Astrocyte (in vitro differentiated cells and primary cell): Measurements from ENCODE around the gene APMAP. TPM values are rescaled to one million over a fixed set of nuclear protein-coding genes. Genes with fewer than 3 reads are reported as not detected.

Experiments used
- DNase-seq: peaks from one replicate; pipeline ENCODE4 v3.0.0-alpha.2; 2010; ENCODE audit warnings: low read depth
- FAIRE-seq: peaks from 2 replicates; lab custom pipeline; 2011; peaks lifted over from hg19 to GRCh38; lab: Jason Lieb, UNC
- H2AFZ ChIP-seq: 2 replicates; pipeline ENCODE4 v1.6.0; 2012; ENCODE audit warnings: low read depth, low read length, inconsistent platforms
- H3K27ac ChIP-seq: 2 replicates; pipeline ENCODE4 v1.5.1; 2011; ENCODE audit warnings: low read depth, low read length, inconsistent platforms
- H3K27me3 ChIP-seq: 2 replicates; pipeline ENCODE4 v1.6.0; 2011; ENCODE audit warnings: low read length, inconsistent platforms; ENCODE audit not compliant: insufficient read depth
- H3K36me3 ChIP-seq: 2 replicates; pipeline ENCODE4 v1.5.1; 2011; ENCODE audit warnings: low read length, inconsistent platforms; ENCODE audit not compliant: insufficient read depth
- H3K4me1 ChIP-seq: 2 replicates; pipeline ENCODE4 v1.5.1; 2011; ENCODE audit warnings: low read length, inconsistent platforms; ENCODE audit not compliant: insufficient read depth
- H3K4me2 ChIP-seq: 2 replicates; pipeline ENCODE4 v1.6.0; 2012; ENCODE audit warnings: low read length, inconsistent platforms
- H3K4me3 ChIP-seq: 2 replicates; pipeline ENCODE4 v1.5.1; 2011; ENCODE audit warnings: low read depth, mild to moderate bottlenecking, low read length, inconsistent platforms; ENCODE audit not compliant: insufficient read depth
- H3K79me2 ChIP-seq: 2 replicates; pipeline ENCODE4 v1.6.0; 2012; ENCODE audit warnings: mild to moderate bottlenecking, low read length, inconsistent platforms; ENCODE audit not compliant: insufficient read depth
- H3K9ac ChIP-seq: 2 replicates; pipeline ENCODE4 v1.6.0; 2012; ENCODE audit warnings: mild to moderate bottlenecking, low read length, inconsistent platforms
- H3K9me3 ChIP-seq: 2 replicates; pipeline ENCODE4 v1.5.1; 2012; ENCODE audit warnings: low read depth, mild to moderate bottlenecking, low read length, inconsistent platforms; ENCODE audit not compliant: insufficient read depth
- H4K20me1 ChIP-seq: 2 replicates; pipeline ENCODE4 v1.6.0; 2012; ENCODE audit warnings: low read length, inconsistent platforms; ENCODE audit not compliant: insufficient read depth
- H3K27ac Mint-ChIP-seq: one replicate; pipeline ENCODE4 v1.8.0; 2021; ENCODE audit warnings: mild to moderate bottlenecking, mixed read lengths; ENCODE audit not compliant: unreplicated experiment
- H3K27me3 Mint-ChIP-seq: one replicate; pipeline ENCODE4 v1.8.0; 2021; ENCODE audit warnings: low read depth, mixed read lengths; ENCODE audit not compliant: unreplicated experiment
- H3K36me3 Mint-ChIP-seq: one replicate; pipeline ENCODE4 v1.8.0; 2021; ENCODE audit warnings: low read depth, mixed read lengths; ENCODE audit not compliant: unreplicated experiment
- H3K4me1 Mint-ChIP-seq: one replicate; pipeline ENCODE4 v1.8.0; 2021; ENCODE audit warnings: low read depth, mixed read lengths; ENCODE audit not compliant: unreplicated experiment
- H3K4me3 Mint-ChIP-seq: one replicate; pipeline ENCODE4 v1.8.0; 2021; ENCODE audit warnings: mild to moderate bottlenecking, moderate library complexity, mixed read lengths; ENCODE audit not compliant: unreplicated experiment
- H3K9me3 Mint-ChIP-seq: one replicate; pipeline ENCODE4 v1.8.0; 2021; ENCODE audit warnings: mild to moderate bottlenecking, mixed read lengths; ENCODE audit not compliant: unreplicated experiment
- CTCF ChIP-seq: IDR thresholded peaks from 2 replicates; pipeline ENCODE4 v1.5.1; 2011; ENCODE audit warnings: low read depth, mild to moderate bottlenecking, inconsistent platforms, low read length, moderate library complexity; ENCODE audit not compliant: insufficient read depth
- EZH2 ChIP-seq: IDR thresholded peaks from 2 replicates; pipeline ENCODE4 v1.6.1; 2012; ENCODE audit warnings: mild to moderate bottlenecking, low read length, inconsistent platforms; ENCODE audit not compliant: insufficient read depth
- total RNA-seq: library from RNA; stranded (reverse); gene quantifications from 2 replicates; pipeline ENCODE4 v1.2.1, GENCODE V29; 2021

The APMAP gene
- total RNA-seq, 1 donor from 2014 or later = 110 TPM

GRCh38 chr20:24915440-24915839 is 77.1 kb downstream of the APMAP start:
- no peak for FAIRE-seq
- peak overlapping the region; percentile 41 for H3K27ac Mint-ChIP-seq

GRCh38 chr20:24914388-24915241 is 77.9 kb downstream of the APMAP start:
- no peak overlapping the region for H3K4me3 Mint-ChIP-seq
- no peak overlapping the region for H3K27ac Mint-ChIP-seq
- Histone ChIP-seq H3K9me3 (no peaks in the 10 kb centered on the region), H3K4me1 (no peaks in the 10 kb centered on the region), H2AFZ (no peak overlapping the region), H3K27ac (no peak overlapping the region), H3K9ac (no peak overlapping the region), H3K4me3 (no peak overlapping the region), H4K20me1 (no peaks in the 10 kb centered on the region), H3K36me3 (no peaks in the 10 kb centered on the region), H3K4me2 (no peak overlapping the region), H3K79me2 (no peaks in the 10 kb centered on the region), H3K27me3 (no peaks in the 10 kb centered on the region)
- H3K27me3 Mint-ChIP-seq = peaks cover 21% of the 10 kb centered on the region
- H3K36me3 Mint-ChIP-seq = no peaks in the 10 kb centered on the region
- DNase-seq (no peak), FAIRE-seq (no peak)
- peaks cover 2% of the 10 kb centered on the region for H3K9me3 Mint-ChIP-seq
- H3K4me1 Mint-ChIP-seq = peaks cover 7% of the 10 kb centered on the region
- TF ChIP-seq EZH2 (no peak), CTCF (no peak)

More at GRCh38 chr20:24915440-24915839, 77.1 kb downstream of the APMAP start:
- Histone ChIP-seq H3K9ac (no peak overlapping the region), H3K27me3 (no peaks in the 10 kb centered on the region), H3K27ac (no peak overlapping the region), H3K79me2 (no peaks in the 10 kb centered on the region), H3K4me1 (no peaks in the 10 kb centered on the region), H3K4me3 (no peak overlapping the region), H2AFZ (no peak overlapping the region), H3K9me3 (no peaks in the 10 kb centered on the region), H3K36me3 (no peaks in the 10 kb centered on the region), H3K4me2 (no peak overlapping the region), H4K20me1 (no peaks in the 10 kb centered on the region)
- no peak for TF ChIP-seq CTCF
- no peak for TF ChIP-seq EZH2
- no peaks in the 10 kb centered on the region for H3K36me3 Mint-ChIP-seq
- H3K9me3 Mint-ChIP-seq = peaks cover 5% of the 10 kb centered on the region
- DNase-seq = no peak
- no peak overlapping the region for H3K4me3 Mint-ChIP-seq
- peaks cover 15% of the 10 kb centered on the region for H3K4me1 Mint-ChIP-seq
- peaks cover 20% of the 10 kb centered on the region for H3K27me3 Mint-ChIP-seq

- H3K36me3 ChIP-seq = no peaks in the 10 kb centered on the region
- no peak for FAIRE-seq
- H3K9me3 ChIP-seq = peaks cover 3% of the 10 kb centered on the region
- H3K4me3 Mint-ChIP-seq = no peak overlapping the region
- no peaks in the 10 kb centered on the region for H3K4me1 Mint-ChIP-seq
- no peak overlapping the region for H3K27ac ChIP-seq
- no peak overlapping the region for H3K4me2 ChIP-seq
- no peak for DNase-seq
- no peaks in the 10 kb centered on the region for H4K20me1 ChIP-seq
- H3K9ac ChIP-seq = no peak overlapping the region
- no peak overlapping the region for H2AFZ ChIP-seq
- no peak overlapping the region for H3K4me3 ChIP-seq
- H3K27me3 Mint-ChIP-seq = peaks cover 21% of the 10 kb centered on the region
- no peaks in the 10 kb centered on the region for H3K79me2 ChIP-seq
- H3K9me3 Mint-ChIP-seq = peaks cover 6% of the 10 kb centered on the region
- H3K27ac Mint-ChIP-seq = no peak overlapping the region
- no peaks in the 10 kb centered on the region for H3K36me3 Mint-ChIP-seq
- TF ChIP-seq EZH2 = no peak
- no peak for TF ChIP-seq CTCF
- no peaks in the 10 kb centered on the region for H3K4me1 ChIP-seq
- H3K27me3 ChIP-seq = no peaks in the 10 kb centered on the region
Observed at GRCh38 chr20:24913076-24913628, 79.4 kb downstream of the APMAP start.
